Spleen (tissue), 11 donors: Measurements from ENCODE around the gene FA2H. TPM values are rescaled to one million over a fixed set of nuclear protein-coding genes. Genes with fewer than 3 reads are reported as not detected.
A peak's percentile ranks its signal among the peaks of the same experiment; 100 is the strongest.

Source experiments
- DNase-seq: peaks from one replicate; pipeline ENCODE4 v3.0.0-alpha.2; 2020
- H3K27ac ChIP-seq, 8 donors: fragments of 200-600 bp; sonication (generic) in 7 of 8; 1 replicate in 4 of 8; 2 replicates in 4 of 8; pipeline versions ENCODE4 v1.5.0 to v1.8.0; 2016 to 2021; ENCODE audit warnings: inconsistent platforms in 4 of 8, mild to moderate bottlenecking in 4 of 8, moderate library complexity in 1 of 8
- H3K27me3 ChIP-seq, 7 donors: fragments of 200-600 bp; sonication (generic) in 6 of 7; replicated peaks in 1 of 7; 1 replicate in 4 of 7; 2 replicates in 3 of 7; pipeline versions ENCODE4 v1.5.0 to v1.8.0; 2016 to 2021; ENCODE audit warnings: inconsistent platforms in 3 of 7, mild to moderate bottlenecking in 1 of 7
- H3K36me3 ChIP-seq, 6 donors: fragments of 200-600 bp; sonication (generic) in 5 of 6; 1 replicate in 4 of 6; 2 replicates in 2 of 6; pipeline versions ENCODE4 v1.5.0 to v1.8.0; 2016 to 2021; ENCODE audit warnings: inconsistent platforms in 2 of 6
- H3K4me1 ChIP-seq, 6 donors: fragments of 200-600 bp; sonication (generic) in 5 of 6; 1 replicate in 3 of 6; 2 replicates in 3 of 6; pipeline versions ENCODE4 v1.5.0 to v1.8.0; 2016 to 2021; ENCODE audit warnings: inconsistent platforms in 3 of 6
- H3K4me3 ChIP-seq, 8 donors: fragments of 200-600 bp; sonication (generic) in 7 of 8; 1 replicate in 4 of 8; 2 replicates in 4 of 8; pipeline versions ENCODE4 v1.5.0 to v1.8.0; 2016 to 2021; ENCODE audit warnings: inconsistent platforms in 4 of 8, mild to moderate bottlenecking in 4 of 8, moderate library complexity in 2 of 8
- H3K9me3 ChIP-seq, 8 donors: fragments of 200-600 bp; sonication (generic) in 7 of 8; 1 replicate in 4 of 8; 2 replicates in 4 of 8; pipeline versions ENCODE4 v1.5.0 to v1.8.0; 2016 to 2021; ENCODE audit warnings: inconsistent platforms in 4 of 8
- POLR2A ChIP-seq, 3 donors: fragments of 450-650 bp; IDR thresholded peaks; one replicate each; pipeline ENCODE4 v1.5.1; 2017; ENCODE audit warnings: antibody characterized with exemption in 3 of 3, mild to moderate bottlenecking in 1 of 3
- POLR2AphosphoS5 ChIP-seq, 3 donors: sonication (generic); formaldehyde crosslinking; IDR thresholded peaks; one replicate each; pipeline ENCODE4 v1.5.1; 2017; ENCODE audit warnings: antibody characterized with exemption in 3 of 3
- WGBS, 5 donors: extraction: QIAGEN DNeasy Blood & Tissue Kit in 3 of 5; methylation state at CpG; one replicate each; pipeline versions ENCODE4 v1.1.5 to v1.1.7; 2013 to 2018; 5-methylcytosine and 5-hydroxymethylcytosine counted together
- intact Hi-C: fragments of 100-400 bp; cut with DNase I; formaldehyde crosslinking; loops from one replicate; pipeline ENCODE4 v1.15.0; 2023; ENCODE audit warnings: low total_unique reads
- polyA plus RNA-seq, 3 donors: library from polyadenylated mRNA; stranded (reverse); fragments of 200-250 nt; gene quantifications; one replicate each; pipeline ENCODE4 v1.2.1, GENCODE V29; 2013
- total RNA-seq, 7 donors: library from RNA; depleted of rRNA in 3 of 7; stranded (reverse); fragments of >200 nt in 3 of 7; fragmentation: NEBNext Ultra II Directional in 4 of 7; extraction: Animal tissue kit (Norgen Biotek cat#: 25700) in 4 of 7; gene quantifications; one replicate each; pipeline versions ENCODE4 v1.1.0 to v1.2.1, GENCODE V29; 2016 to 2021
- TF ChIP-seq, protein P1 (sequence below), 11 experiments: fragments of 200-600 bp in 7 of 11; fragments of 450-650 bp in 4 of 11; sonication (generic) in 4 of 11; IDR thresholded peaks in 8 of 11; conservative IDR thresholded peaks in 3 of 11; 1 replicate in 7 of 11; 2 replicates in 4 of 11; pipeline versions ENCODE4 v1.4.0 to v1.8.0; 2016 to 2021; ENCODE audit warnings: antibody characterized with exemption in 11 of 11, inconsistent platforms in 4 of 11, mild to moderate bottlenecking in 1 of 11
- donor health status: healthy with polysubstance abuse.
- donor health status: DM: no; HTN: no; CAD: no; lungs with moderate emphysema.
- donor health status: DM: no; HTN: no; CAD: no.
- donor health status: Bipolar disorder and iron deficiency.
- donor health status: healthy.
- donor health status: DM: no; HTN: no; CAD: no.
- donor health status: DM: yes; HTN: yes; CAD: no.

The FA2H gene
- total and polyA plus RNA-seq, 10 donors = 0.23 to 2.6 (median 0.59) TPM

DNA sequence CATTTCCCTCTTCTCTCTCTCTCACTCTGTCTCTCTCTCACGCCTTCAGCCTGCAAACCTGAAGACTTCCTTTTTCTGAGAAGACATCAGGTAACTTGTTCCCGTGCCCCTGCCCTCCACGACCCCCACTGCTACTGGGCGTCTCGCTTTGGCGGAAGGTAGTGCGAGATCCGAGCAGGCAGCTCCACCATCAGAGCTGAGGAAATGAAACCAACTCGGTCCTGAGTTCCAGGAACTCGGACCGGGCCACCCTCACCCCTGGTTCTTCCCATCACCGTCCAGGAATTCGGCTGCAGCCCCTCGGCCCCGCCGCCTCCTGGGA, 74.5 kb downstream of the FA2H start:
- H3K4me3 ChIP-seq = peak overlapping the region; percentile 54 to 98 (median 86)
- H3K36me3 ChIP-seq = peaks cover 0 to 16% (median 4%) of the 10 kb centered on the region in 6 donors
- intact Hi-C loops = no loop called here
- no peaks in the 10 kb centered on the region for H3K27me3 ChIP-seq
- peak; percentile 89 for DNase-seq
- H3K4me1 ChIP-seq = peaks cover 31 to 76% (median 59%) of the 10 kb centered on the region in 6 donors
- TF ChIP-seq POLR2A (IDR thresholded peaks at IDR 0.05) (no peak), POLR2AphosphoS5 (IDR thresholded peaks at IDR 0.05) (no peak)
- TF ChIP-seq, protein P1, sequence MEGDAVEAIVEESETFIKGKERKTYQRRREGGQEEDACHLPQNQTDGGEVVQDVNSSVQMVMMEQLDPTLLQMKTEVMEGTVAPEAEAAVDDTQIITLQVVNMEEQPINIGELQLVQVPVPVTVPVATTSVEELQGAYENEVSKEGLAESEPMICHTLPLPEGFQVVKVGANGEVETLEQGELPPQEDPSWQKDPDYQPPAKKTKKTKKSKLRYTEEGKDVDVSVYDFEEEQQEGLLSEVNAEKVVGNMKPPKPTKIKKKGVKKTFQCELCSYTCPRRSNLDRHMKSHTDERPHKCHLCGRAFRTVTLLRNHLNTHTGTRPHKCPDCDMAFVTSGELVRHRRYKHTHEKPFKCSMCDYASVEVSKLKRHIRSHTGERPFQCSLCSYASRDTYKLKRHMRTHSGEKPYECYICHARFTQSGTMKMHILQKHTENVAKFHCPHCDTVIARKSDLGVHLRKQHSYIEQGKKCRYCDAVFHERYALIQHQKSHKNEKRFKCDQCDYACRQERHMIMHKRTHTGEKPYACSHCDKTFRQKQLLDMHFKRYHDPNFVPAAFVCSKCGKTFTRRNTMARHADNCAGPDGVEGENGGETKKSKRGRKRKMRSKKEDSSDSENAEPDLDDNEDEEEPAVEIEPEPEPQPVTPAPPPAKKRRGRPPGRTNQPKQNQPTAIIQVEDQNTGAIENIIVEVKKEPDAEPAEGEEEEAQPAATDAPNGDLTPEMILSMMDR (IDR thresholded peaks at IDR 0.05 in 8 of 11, conservative IDR thresholded peaks at IDR 0.05 in 3 of 11) = no peak
- 0 to 3% (median 0%) methylated on average over 11 to 16 of the region's 16 CpGs for WGBS, 5 donors
- peak overlapping the region; percentile 76 to 98 (median 96) for H3K27ac ChIP-seq
- no peaks in the 10 kb centered on the region for H3K9me3 ChIP-seq

DNA sequence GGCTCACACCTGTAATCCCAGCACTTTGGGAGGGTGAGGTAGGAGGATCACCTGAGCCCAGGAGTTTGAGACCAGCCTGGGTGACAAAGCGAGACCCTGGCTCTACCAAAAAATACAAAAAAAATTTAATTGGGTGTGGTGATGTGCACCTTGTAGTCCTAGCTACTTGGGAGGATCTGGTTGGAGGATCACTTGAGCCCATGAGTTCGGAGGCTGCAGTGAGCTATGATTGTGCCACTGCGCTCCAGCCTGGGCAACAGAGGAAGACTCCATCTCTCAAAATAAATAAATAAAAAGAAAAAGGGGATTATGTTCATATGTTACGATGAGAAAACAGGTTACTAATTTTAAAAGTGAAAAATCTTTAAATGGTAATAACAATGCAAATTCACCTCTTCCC, 75.0 kb downstream of the FA2H start:
- WGBS, 5 donors = 35 to 63% (median 45%) methylated on average over 4 of the region's 4 CpGs
- intact Hi-C loops = no loop called here
- Histone ChIP-seq H3K27ac (peak overlapping the region; percentile 76 to 98 (median 96)), H3K4me1 (peaks cover 31 to 81% (median 60%) of the 10 kb centered on the region in 6 donors), H3K27me3 (no peaks in the 10 kb centered on the region), H3K36me3 (peaks cover 0 to 20% (median 7%) of the 10 kb centered on the region in 6 donors), H3K9me3 (no peaks in the 10 kb centered on the region), H3K4me3 (peak overlapping the region; percentile 54 to 98 (median 86))
- no peak for DNase-seq
- TF ChIP-seq POLR2A (IDR thresholded peaks at IDR 0.05) (no peak), POLR2AphosphoS5 (IDR thresholded peaks at IDR 0.05) (no peak)
- TF ChIP-seq, protein P1 (IDR thresholded peaks at IDR 0.05 in 8 of 11, conservative IDR thresholded peaks at IDR 0.05 in 3 of 11) = no peak

DNA sequence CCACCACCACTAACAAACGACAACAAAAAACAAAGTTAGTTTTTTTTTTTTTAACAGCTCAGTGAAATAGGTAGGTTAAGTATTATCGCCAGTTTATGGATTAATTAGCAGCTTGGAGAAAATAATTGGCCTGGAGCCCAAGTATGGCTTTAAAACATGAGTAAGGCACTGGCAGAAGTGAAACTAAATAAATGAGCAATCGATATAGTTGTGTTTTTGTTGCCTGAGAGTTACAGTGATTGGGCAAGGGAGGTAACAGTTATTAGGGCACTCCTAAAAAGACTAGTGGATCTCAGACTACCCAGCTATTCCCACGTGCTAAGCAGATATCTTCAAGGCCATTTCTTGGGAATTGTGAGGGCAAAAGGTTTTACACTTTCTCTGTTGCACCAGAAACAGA, 76.4 kb downstream of the FA2H start:
- TF ChIP-seq, protein P1 (IDR thresholded peaks at IDR 0.05 in 8 of 11, conservative IDR thresholded peaks at IDR 0.05 in 3 of 11) = no peak
- TF ChIP-seq POLR2A (IDR thresholded peaks at IDR 0.05) = no peak
- TF ChIP-seq POLR2AphosphoS5 (IDR thresholded peaks at IDR 0.05) = no peak

DNA sequence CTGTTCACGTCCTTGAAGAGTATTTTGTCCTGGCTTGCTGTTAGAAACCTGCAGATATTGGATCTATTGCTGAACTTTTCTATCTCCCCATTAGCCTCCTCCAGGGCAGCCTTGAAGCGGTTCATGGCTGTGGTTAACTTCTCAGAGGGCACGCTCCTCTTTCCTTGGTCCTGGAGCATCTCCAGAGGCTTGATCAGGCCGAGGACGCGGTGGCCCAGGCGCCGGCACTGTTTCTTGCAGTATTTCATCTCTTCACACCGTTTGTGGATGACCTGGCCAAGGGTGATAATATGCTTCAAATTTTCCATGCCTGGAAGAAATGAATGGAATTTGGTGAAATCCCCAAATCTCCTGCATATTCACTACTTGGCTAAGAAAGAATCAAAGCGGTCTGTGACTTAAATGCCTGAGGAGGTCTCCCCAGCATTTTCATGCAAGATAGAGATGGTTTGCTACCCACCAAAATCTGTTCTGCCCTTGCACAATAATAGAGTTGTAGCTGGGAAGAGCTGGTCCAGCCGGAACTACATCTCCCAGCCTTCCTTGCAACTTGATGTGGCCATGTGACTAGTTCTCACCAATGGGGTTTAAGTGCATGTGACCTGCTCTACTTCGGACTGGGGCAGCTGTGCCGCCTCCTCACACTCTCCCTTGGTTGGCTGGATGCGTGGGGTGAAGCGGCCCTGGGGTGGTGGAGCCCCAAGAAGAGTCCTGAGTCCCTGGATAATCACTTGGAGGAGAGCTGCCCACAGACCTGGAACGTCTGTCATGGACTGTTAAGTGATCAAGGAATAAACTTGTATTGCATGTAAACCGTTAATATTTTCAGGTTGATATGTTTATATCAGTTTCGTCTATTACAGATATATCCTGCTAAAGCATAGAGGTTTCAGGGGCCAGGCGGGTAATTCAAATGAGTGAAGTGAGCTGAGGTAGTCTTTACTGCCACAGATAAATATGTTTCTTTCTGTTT, 78.9 kb downstream of the FA2H start:
- Histone ChIP-seq H3K36me3 (peaks cover 0 to 60% (median 40%) of the 10 kb centered on the region in 6 donors), H3K27me3 (no peaks in the 10 kb centered on the region), H3K4me3 (peak overlapping the region in 6 of 8 donors; percentile 23 to 66 (median 32)), H3K27ac (peak overlapping the region in 6 of 8 donors; percentile 21 to 76 (median 69)), H3K9me3 (no peaks in the 10 kb centered on the region), H3K4me1 (peaks cover 28 to 78% (median 47%) of the 10 kb centered on the region in 6 donors)
- intact Hi-C loops = no loop called here
- peak; percentile 87 for DNase-seq
- peak; percentile 58 to 87 (median 84) for TF ChIP-seq POLR2AphosphoS5 (IDR thresholded peaks at IDR 0.05)
- TF ChIP-seq, protein P1 (IDR thresholded peaks at IDR 0.05 in 8 of 11, conservative IDR thresholded peaks at IDR 0.05 in 3 of 11) = no peak
- 48 to 61% (median 56%) methylated on average over 19 of the region's 19 CpGs for WGBS, 5 donors

More for the DNA sequence above, 76.4 kb downstream of the FA2H start:
- intact Hi-C loops = no loop called here
- no peaks in the 10 kb centered on the region for H3K9me3 ChIP-seq
- H3K27ac ChIP-seq = peak overlapping the region; percentile 19 to 98 (median 82)
- peaks cover 0 to 35% (median 17%) of the 10 kb centered on the region in 6 donors for H3K36me3 ChIP-seq
- peaks cover 31 to 95% (median 62%) of the 10 kb centered on the region in 6 donors for H3K4me1 ChIP-seq
- no peak for DNase-seq
- WGBS, 5 donors = 45 to 70% (median 49%) methylated on average over 4 of the region's 4 CpGs
- H3K27me3 ChIP-seq = no peaks in the 10 kb centered on the region
- peak overlapping the region in 6 of 8 donors; percentile 24 to 98 (median 88) for H3K4me3 ChIP-seq
